Lower leg skin (tissue), 4 donors: ENCODE results near the gene CYP39A1. TPM values are rescaled to one million over a fixed set of nuclear protein-coding genes. Genes with fewer than 3 reads are reported as not detected.
"Not testable (repeated sequence)": the region's sequence is repeated elsewhere in the genome, so short reads cannot be mapped to it uniquely, and the experiment has no call there.

ENCODE experiments used
- DNase-seq, 2 donors: peaks; one replicate each; pipeline ENCODE4 v3.0.0-alpha.2; 2019; ENCODE audit warnings: low spot score in 2 of 2
- H3K4me3 ChIP-seq: fragments of 200-600 bp; sonication (generic); 2 replicates; pipeline ENCODE4 v1.5.1; 2017; ENCODE audit warnings: mild to moderate bottlenecking, low read depth; ENCODE audit not compliant: poor library complexity, severe bottlenecking
- POLR2A ChIP-seq, 2 donors: fragments of 450-650 bp; IDR thresholded peaks; one replicate each; pipeline ENCODE4 v1.6.1; 2016 to 2017; ENCODE audit warnings: antibody characterized with exemption in 2 of 2, mild to moderate bottlenecking in 1 of 2, moderate library complexity in 1 of 2
- WGBS, 2 donors: methylation state at CpG; one replicate each; pipeline ENCODE4 v1.1.5; 2018; 5-methylcytosine and 5-hydroxymethylcytosine counted together
- intact Hi-C: fragments of 100-400 bp; cut with DNase I; formaldehyde crosslinking; loops from one replicate; pipeline ENCODE4 v1.15.0; 2023; ENCODE audit warnings: low total_unique reads
- total RNA-seq, 4 donors: library from RNA; depleted of rRNA; stranded (reverse); fragments of >200 nt; gene quantifications; one replicate each; pipeline ENCODE4 v1.1.0, GENCODE V29; 2016
- TF ChIP-seq, protein P1 (sequence below), 3 donors: fragments of 450-650 bp; IDR thresholded peaks; one replicate each; pipeline ENCODE4 v1.5.1; 2016; ENCODE audit warnings: antibody characterized with exemption in 3 of 3, mild to moderate bottlenecking in 3 of 3, moderate library complexity in 2 of 3

The CYP39A1 gene
- total RNA-seq, 4 donors from 2014 or later = 22.6 to 38.2 (median 34.3) TPM

DNA sequence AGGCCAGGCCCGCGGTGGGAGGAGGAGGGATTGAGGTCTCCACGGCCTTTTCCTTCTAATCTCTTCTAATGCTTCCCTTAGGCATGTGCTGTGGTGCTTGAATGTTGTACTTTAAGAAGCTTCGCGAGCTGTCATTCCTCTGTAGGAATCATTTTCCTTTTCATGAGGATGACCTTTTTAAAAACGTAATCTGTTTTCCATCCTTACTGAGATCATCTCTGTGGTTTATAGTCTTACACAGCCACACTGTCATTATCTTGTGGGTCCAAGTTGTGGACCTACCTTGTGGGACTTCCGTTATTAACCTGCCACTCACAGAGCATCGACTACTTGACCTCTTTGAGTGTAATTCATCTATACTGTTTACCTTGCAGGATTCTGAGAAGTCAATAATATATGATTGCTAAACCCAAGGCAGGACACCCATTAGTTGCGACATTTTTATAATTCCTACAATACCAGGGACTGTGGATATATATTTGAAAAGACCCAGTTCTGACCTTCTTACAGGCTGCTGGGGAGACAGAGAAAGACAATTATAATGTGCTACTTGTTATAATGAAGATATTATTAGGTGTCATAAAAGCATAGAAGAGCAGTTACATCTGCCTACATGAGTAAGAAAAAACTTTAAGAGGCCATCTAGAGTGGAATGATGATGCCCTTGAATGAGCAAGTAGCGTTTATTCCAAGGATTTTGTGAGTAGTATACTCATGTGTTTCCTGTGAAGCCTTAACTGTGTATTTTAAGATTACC, 999 bp upstream of the CYP39A1 start:
- no peak for DNase-seq
- H3K4me3 ChIP-seq = peak overlapping the region; percentile 83
- no peak for TF ChIP-seq POLR2A (IDR thresholded peaks at IDR 0.05)
- TF ChIP-seq, protein P1, sequence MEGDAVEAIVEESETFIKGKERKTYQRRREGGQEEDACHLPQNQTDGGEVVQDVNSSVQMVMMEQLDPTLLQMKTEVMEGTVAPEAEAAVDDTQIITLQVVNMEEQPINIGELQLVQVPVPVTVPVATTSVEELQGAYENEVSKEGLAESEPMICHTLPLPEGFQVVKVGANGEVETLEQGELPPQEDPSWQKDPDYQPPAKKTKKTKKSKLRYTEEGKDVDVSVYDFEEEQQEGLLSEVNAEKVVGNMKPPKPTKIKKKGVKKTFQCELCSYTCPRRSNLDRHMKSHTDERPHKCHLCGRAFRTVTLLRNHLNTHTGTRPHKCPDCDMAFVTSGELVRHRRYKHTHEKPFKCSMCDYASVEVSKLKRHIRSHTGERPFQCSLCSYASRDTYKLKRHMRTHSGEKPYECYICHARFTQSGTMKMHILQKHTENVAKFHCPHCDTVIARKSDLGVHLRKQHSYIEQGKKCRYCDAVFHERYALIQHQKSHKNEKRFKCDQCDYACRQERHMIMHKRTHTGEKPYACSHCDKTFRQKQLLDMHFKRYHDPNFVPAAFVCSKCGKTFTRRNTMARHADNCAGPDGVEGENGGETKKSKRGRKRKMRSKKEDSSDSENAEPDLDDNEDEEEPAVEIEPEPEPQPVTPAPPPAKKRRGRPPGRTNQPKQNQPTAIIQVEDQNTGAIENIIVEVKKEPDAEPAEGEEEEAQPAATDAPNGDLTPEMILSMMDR (IDR thresholded peaks at IDR 0.05) = no peak
- 25 to 28% methylated on average over 10 of the region's 10 CpGs for WGBS, 2 donors
- intact Hi-C loops = no loop called here

DNA sequence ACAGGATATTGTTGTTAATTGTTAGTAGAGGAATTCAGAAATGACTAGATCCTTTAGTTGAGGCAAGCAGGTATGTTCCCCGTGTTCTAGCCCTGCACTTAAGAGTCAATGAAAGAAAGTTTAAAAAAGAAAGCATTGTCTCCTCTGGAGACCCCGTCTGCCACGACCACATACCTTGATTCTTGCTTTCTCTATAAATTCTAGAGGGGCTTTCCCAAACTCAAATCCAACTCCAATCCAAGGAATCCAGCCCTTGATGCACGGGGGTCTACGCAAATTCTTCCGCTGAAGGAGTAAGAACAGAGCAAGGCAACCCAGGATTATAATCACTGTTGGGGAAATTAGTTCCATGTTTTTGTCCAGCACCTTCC, 401 bp downstream of the CYP39A1 start:
- intact Hi-C loops = no loop called here
- WGBS, 2 donors = 4 to 6% methylated on average over 6 of the region's 6 CpGs
- DNase-seq = no peak
- TF ChIP-seq POLR2A (IDR thresholded peaks at IDR 0.05) = no peak
- TF ChIP-seq, protein P1 (IDR thresholded peaks at IDR 0.05) = no peak
- peak overlapping the region; percentile 83 for H3K4me3 ChIP-seq

DNA sequence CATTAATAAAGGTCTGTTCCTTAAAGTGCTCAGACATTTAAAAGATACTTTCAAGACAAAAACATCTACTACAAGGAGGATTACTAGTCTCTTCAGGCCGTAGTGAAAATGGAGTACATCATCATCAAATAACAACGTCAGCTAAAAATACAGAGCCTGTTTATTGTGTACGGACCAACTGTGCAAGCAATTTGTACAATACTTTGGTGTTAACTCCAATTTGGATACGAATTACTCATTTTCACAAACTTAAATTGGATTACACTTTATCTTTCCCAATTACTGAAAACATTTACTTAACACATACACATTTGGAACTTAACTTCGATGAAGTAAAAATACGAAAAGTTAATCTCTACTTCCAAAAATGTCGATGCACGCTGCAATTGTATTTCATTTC, 802 bp downstream of the CYP39A1 start:
- H3K4me3 ChIP-seq = peak overlapping the region; percentile 83
- 19 to 22% methylated on average over 8 of the region's 8 CpGs for WGBS, 2 donors
- no peak for DNase-seq
- intact Hi-C loops = no loop called here
- TF ChIP-seq, protein P1 (IDR thresholded peaks at IDR 0.05) = no peak
- no peak for TF ChIP-seq POLR2A (IDR thresholded peaks at IDR 0.05)

DNA sequence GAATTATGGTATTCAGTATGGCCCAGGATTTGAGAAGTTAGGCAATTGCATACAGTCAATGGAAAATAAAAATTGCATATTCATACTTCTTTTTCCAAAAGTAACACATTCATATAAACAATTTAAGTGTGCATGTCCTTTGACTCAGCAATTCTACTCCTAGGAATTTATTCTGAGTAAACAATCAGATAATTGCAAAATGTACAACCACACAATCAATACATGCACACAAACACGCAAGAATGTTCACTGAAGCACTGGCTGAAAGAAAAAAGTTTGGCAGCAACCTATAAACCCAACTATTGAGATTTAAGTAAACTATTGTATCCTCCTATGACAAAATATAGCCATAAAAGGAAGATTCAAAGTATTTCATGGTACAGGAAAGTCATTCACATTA, 1.6 kb downstream of the CYP39A1 start:
- H3K4me3 ChIP-seq = no peak overlapping the region
- no peak for DNase-seq
- WGBS, 2 donors = 56 to 60% methylated on average over 1 of the region's 1 CpG
- intact Hi-C loops = no loop called here
- TF ChIP-seq, protein P1 (IDR thresholded peaks at IDR 0.05) = no peak
- TF ChIP-seq POLR2A (IDR thresholded peaks at IDR 0.05) = no peak

DNA sequence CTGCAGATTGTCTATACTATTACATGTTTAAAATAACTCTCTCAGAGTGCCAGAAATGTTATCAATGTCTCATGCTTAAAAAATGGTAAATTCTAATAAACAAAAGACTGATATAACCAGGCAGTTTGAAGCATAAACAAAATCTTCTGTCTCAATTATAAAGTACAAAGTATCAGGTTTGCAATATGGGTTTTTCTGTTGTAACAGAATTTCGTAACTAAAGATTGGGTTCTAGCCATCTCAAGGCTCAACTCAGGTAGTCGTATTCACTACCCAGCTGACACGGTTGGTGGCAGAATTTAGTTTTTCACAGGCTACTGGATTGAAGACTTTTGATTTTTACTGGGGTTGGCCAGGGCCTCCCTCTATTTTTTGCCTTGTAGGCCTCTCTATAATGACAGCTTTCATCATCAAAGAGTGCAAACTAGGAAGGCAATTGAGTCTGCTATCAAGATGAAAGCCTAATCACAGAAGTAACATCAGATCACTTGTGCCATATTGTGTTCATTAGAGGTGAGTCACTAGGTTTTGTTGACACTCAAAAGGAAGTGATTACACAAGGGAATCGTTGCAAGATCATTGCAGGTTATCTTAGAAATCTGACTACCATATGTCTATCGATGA, 3.6 kb downstream of the CYP39A1 start:
- intact Hi-C loops = no loop called here
- no peak for DNase-seq
- TF ChIP-seq, protein P1 (IDR thresholded peaks at IDR 0.05) = no peak
- TF ChIP-seq POLR2A (IDR thresholded peaks at IDR 0.05) = no peak
- 52 to 58% methylated on average over 5 of the region's 5 CpGs for WGBS, 2 donors
- H3K4me3 ChIP-seq = no peak overlapping the region

DNA sequence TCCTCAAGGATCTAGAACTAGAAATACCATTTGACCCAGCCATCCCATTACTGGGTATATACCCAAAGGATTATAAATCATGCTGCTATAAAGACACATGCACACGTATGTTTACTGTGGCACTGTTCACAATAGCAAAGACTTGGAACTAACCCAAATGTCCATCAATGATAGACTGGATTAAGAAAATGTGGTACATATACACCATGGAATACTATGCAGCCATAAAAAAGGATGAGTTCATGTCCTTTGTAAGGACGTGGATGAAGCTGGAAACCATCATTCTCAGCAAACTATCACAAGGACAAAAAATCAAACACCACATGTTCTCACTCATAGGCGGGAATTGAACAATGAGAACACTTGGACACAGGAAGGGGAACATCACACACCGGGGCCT, 4.5 kb downstream of the CYP39A1 start:
- H3K4me3 ChIP-seq, DNase-seq, intact Hi-C loops: not testable (repeated sequence)
- 82 to 90% methylated on average over 3 to 4 of the region's 4 CpGs for WGBS, 2 donors
